Measurements from ENCODE around the gene C2CD3. TPM values are rescaled to one million over a fixed set of nuclear protein-coding genes. Genes with fewer than 3 reads are reported as not detected.

C2CD3 gene
- total and polyA plus RNA-seq, 9 of the 15 experiments (the other 6 are each of a cell fraction or from before 2014, with no cell fraction given), result 4.4 to 20.2 (median 15.4) TPM

DNA sequence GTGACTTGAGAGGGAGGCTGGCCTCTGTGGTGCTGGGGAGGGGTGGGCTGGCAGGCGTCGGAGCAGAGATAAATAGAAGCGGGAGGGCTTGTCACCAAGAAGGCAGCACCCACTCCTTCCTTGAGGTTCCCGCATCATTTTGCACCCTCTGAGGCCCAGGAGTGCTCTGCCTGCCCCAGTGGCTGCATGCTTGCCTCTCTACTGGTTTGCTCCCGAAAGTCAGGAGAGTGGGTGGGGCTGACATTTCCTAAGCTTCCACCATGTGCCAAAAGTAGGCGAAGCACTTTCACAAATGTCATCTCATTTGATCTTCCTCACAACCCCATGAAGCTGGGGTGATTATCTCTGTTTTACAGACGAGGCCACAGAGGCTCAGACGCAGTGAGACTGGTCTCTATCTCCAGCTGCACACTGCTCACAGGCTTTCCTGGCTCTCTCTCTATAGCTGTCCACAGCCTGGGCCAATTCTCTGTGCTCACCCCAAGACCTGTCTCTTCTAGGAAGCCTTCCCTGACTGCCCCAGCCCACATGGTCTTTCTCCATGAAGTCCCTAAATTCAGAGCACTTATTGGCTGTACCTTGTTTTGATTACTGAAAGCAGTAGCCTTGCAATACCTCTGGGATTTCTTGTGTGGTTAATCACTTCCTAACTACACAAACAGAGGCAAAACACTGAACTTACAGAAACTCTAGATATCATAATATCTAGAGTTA, 159.3 kb downstream of the C2CD3 start (continued):
- TF ChIP-seq RBBP5 (IDR thresholded peaks at IDR 0.05; ENCODE audit: borderline replicate concordance, insufficient read depth, low read length, poor library complexity, severe bottlenecking), result peak; percentile 61
- TF ChIP-seq, protein P1, sequence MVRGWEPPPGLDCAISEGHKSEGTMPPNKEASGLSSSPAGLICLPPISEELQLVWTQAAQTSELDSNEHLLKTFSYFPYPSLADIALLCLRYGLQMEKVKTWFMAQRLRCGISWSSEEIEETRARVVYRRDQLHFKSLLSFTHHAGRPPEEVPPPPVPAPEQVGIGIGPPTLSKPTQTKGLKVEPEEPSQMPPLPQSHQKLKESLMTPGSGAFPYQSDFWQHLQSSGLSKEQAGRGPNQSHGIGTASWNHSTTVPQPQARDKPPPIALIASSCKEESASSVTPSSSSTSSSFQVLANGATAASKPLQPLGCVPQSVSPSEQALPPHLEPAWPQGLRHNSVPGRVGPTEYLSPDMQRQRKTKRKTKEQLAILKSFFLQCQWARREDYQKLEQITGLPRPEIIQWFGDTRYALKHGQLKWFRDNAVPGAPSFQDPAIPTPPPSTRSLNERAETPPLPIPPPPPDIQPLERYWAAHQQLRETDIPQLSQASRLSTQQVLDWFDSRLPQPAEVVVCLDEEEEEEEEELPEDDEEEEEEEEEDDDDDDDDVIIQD (CRISPR knock-in tag; IDR thresholded peaks at IDR 0.05), result peak; percentile 84; the same call in 1 of the 2 replicates
- TF ChIP-seq KDM4B (IDR thresholded peaks at IDR 0.05; ENCODE audit: borderline replicate concordance in 2 of 2, low read depth in 1 of 2), result no peak
- TF ChIP-seq POLR2B (IDR thresholded peaks at IDR 0.05; ENCODE audit: low read depth, partially characterized antibody), result no peak
- TF ChIP-seq DIDO1 (tag; IDR thresholded peaks at IDR 0.05; ENCODE audit: low read depth), result no peak
- TF ChIP-seq SMC3 (conservative IDR thresholded peaks at IDR 0.05; ENCODE audit: insufficient read depth, low read depth, low read length), result 0 out of 2 replicates have a peak, but pooled peaks have one; percentile 7
- TF ChIP-seq TOE1 (IDR thresholded peaks at IDR 0.05; ENCODE audit: borderline replicate concordance), result peak; percentile 77
- no peak for TF ChIP-seq TOE1 (CRISPR knock-in tag; IDR thresholded peaks at IDR 0.05; ENCODE audit: borderline replicate concordance, low read depth)
- TF ChIP-seq BRCA1 (IDR thresholded peaks at IDR 0.05), result no peak
- no peak for TF ChIP-seq BRCA1 (CRISPR knock-in tag; IDR thresholded peaks at IDR 0.05)
- no peak for TF ChIP-seq ZFP30 (CRISPR knock-in tag; IDR thresholded peaks at IDR 0.05; ENCODE audit: borderline replicate concordance)
- TF ChIP-seq CREM (IDR thresholded peaks at IDR 0.05; ENCODE audit: low read depth), result peak; percentile 87
- peak; percentile 93 for TF ChIP-seq SMARCC2 (IDR thresholded peaks at IDR 0.05; ENCODE audit: low read depth)
- TF ChIP-seq RBM34 (IDR thresholded peaks at IDR 0.05; ENCODE audit: borderline replicate concordance, insufficient read depth, low read length), result no peak
- TF ChIP-seq CTBP1 (IDR thresholded peaks at IDR 0.05; ENCODE audit: borderline replicate concordance), result peak; percentile 80; the same call in 1 of the 2 replicates
- no peak for TF ChIP-seq HNRNPL (IDR thresholded peaks at IDR 0.05; ENCODE audit: low read depth, low read length)
- TF ChIP-seq ZKSCAN8 (CRISPR knock-in tag; IDR thresholded peaks at IDR 0.05), result peak; percentile 79; the same call in 1 of the 2 replicates
- TF ChIP-seq RFX7 (CRISPR knock-in tag; IDR thresholded peaks at IDR 0.05), result no peak
- peak; percentile 75 for TF ChIP-seq ZNF24 (IDR thresholded peaks at IDR 0.05)
- peak; percentile 98 for TF ChIP-seq PML (IDR thresholded peaks at IDR 0.05; ENCODE audit: low read length)
- no peak for TF ChIP-seq CHD4 (IDR thresholded peaks at IDR 0.05; ENCODE audit: insufficient read depth, insufficient replicate concordance, low read depth, low read length, poor library complexity, severe bottlenecking)
- TF ChIP-seq, protein P2, sequence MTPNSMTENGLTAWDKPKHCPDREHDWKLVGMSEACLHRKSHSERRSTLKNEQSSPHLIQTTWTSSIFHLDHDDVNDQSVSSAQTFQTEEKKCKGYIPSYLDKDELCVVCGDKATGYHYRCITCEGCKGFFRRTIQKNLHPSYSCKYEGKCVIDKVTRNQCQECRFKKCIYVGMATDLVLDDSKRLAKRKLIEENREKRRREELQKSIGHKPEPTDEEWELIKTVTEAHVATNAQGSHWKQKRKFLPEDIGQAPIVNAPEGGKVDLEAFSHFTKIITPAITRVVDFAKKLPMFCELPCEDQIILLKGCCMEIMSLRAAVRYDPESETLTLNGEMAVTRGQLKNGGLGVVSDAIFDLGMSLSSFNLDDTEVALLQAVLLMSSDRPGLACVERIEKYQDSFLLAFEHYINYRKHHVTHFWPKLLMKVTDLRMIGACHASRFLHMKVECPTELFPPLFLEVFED (CRISPR knock-in tag; conservative IDR thresholded peaks at IDR 0.05), result no peak
- TF ChIP-seq, protein P3, sequence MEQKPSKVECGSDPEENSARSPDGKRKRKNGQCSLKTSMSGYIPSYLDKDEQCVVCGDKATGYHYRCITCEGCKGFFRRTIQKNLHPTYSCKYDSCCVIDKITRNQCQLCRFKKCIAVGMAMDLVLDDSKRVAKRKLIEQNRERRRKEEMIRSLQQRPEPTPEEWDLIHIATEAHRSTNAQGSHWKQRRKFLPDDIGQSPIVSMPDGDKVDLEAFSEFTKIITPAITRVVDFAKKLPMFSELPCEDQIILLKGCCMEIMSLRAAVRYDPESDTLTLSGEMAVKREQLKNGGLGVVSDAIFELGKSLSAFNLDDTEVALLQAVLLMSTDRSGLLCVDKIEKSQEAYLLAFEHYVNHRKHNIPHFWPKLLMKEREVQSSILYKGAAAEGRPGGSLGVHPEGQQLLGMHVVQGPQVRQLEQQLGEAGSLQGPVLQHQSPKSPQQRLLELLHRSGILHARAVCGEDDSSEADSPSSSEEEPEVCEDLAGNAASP (IDR thresholded peaks at IDR 0.05), result no peak
- no peak for TF ChIP-seq ARHGAP35 (IDR thresholded peaks at IDR 0.05; ENCODE audit: partially characterized antibody)
- peak; percentile 48; the same call in 1 of the 2 replicates for TF ChIP-seq POLR2A (conservative IDR thresholded peaks at IDR 0.05)
- no peak for TF ChIP-seq SETDB1 (IDR thresholded peaks at IDR 0.05; ENCODE audit: low read length)
